Measurements from ENCODE around the gene RBP4.

DNA sequence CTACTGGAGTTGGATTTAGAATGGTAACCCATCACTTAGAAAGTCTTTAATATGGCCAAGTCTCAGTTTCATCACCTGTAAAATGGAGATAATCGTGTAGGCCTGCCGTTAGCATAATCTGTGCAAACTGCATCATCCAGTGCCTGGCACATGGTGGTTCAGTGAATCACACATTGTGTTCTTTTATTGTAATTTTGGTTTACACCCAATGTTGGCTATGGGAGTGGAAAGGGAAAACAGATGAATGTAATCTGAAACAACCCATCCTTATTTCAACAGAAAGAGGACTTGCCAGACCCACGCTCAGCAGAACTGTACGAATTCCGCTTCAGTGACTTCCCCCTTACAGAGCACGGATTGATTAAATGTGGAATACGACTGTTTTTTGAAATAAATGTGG lies 38.8 kb upstream of the RBP4 start:
- TF ChIP-seq POLR2A (IDR thresholded peaks at IDR 0.05; ENCODE audit: low read depth, low read length), result no peak
- no peak for TF ChIP-seq POLR2AphosphoS5 (IDR thresholded peaks at IDR 0.05; ENCODE audit: low read depth, low read length)
- no peak for TF ChIP-seq POU2F2 (IDR thresholded peaks at IDR 0.05; ENCODE audit: low read depth, low read length)
- no peak for TF ChIP-seq SPI1 (IDR thresholded peaks at IDR 0.05; ENCODE audit: low read depth, low read length)
- TF ChIP-seq TAF1 (IDR thresholded peaks at IDR 0.05; ENCODE audit: low read depth, low read length), result no peak
- TF ChIP-seq PAX5 (IDR thresholded peaks at IDR 0.05; ENCODE audit: insufficient read depth, low read length, severe bottlenecking), result no peak
